ENCODE results near the gene IL23R. TPM values are rescaled to one million over a fixed set of nuclear protein-coding genes. Genes with fewer than 3 reads are reported as not detected.

The IL23R gene
- total and polyA plus RNA-seq, 4 donors: 0.08 to 0.09 TPM; not detected in 2

GRCh38 chr1:67170751-67171573, 4.7 kb downstream of the IL23R start:
- DNase-seq (ENCODE audit: low spot score): no peak
- TF ChIP-seq ATF3 (IDR thresholded peaks at IDR 0.05) (no peak), FOXA1 (IDR thresholded peaks at IDR 0.05) (no peak)
- H3K9me3 ChIP-seq (ENCODE audit: control insufficient read depth in 4 of 4, low read length in 3 of 4): no peaks in the 10 kb centered on the region
- H3K4me1 ChIP-seq (ENCODE audit: control insufficient read depth in 4 of 4, insufficient read depth in 4 of 4, low read length in 3 of 4): peaks cover 0 to 23% (median 13%) of the 10 kb centered on the region in 4 donors
- no peaks in the 10 kb centered on the region for H3K27me3 ChIP-seq (ENCODE audit: control insufficient read depth in 4 of 4, insufficient read depth in 4 of 4, low read length in 3 of 4)
- 73% methylated on average over 2 of the region's 2 CpGs for WGBS
- H3K27ac ChIP-seq (ENCODE audit: low read depth in 1 of 2, low read length in 2 of 2): no peak overlapping the region
- H3K4me3 ChIP-seq (ENCODE audit: low read depth in 1 of 3, low read length in 3 of 3): no peak overlapping the region
- H3K9ac ChIP-seq (ENCODE audit: low read depth in 1 of 2, low read length in 2 of 2): no peak overlapping the region
- no peaks in the 10 kb centered on the region for H3K36me3 ChIP-seq (ENCODE audit: control insufficient read depth in 4 of 4, insufficient read depth in 3 of 4, low read depth in 1 of 4, low read length in 3 of 4)

- H3K4me3 ChIP-seq (ENCODE audit: low read depth in 1 of 3, low read length in 3 of 3): no peak overlapping the region
- 94% methylated on average over 2 of the region's 2 CpGs for WGBS
- H3K27me3 ChIP-seq (ENCODE audit: control insufficient read depth in 4 of 4, insufficient read depth in 4 of 4, low read length in 3 of 4): no peaks in the 10 kb centered on the region
- DNase-seq (ENCODE audit: low spot score): no peak
- H3K9me3 ChIP-seq (ENCODE audit: control insufficient read depth in 4 of 4, low read length in 3 of 4): no peaks in the 10 kb centered on the region
- no peaks in the 10 kb centered on the region for H3K36me3 ChIP-seq (ENCODE audit: control insufficient read depth in 4 of 4, insufficient read depth in 3 of 4, low read depth in 1 of 4, low read length in 3 of 4)
- TF ChIP-seq TAF1 (conservative IDR thresholded peaks at IDR 0.05) (no peak), REST (IDR thresholded peaks at IDR 0.05) (no peak), HNF4A (conservative IDR thresholded peaks at IDR 0.05) (peak in 1 of 2 donors; percentile 28), ZBTB33 (IDR thresholded peaks at IDR 0.05) (no peak)
- peaks cover 0 to 23% (median 13%) of the 10 kb centered on the region in 4 donors for H3K4me1 ChIP-seq (ENCODE audit: control insufficient read depth in 4 of 4, insufficient read depth in 4 of 4, low read length in 3 of 4)
- H3K9ac ChIP-seq (ENCODE audit: low read depth in 1 of 2, low read length in 2 of 2): no peak overlapping the region
- no peak overlapping the region for H3K27ac ChIP-seq (ENCODE audit: low read depth in 1 of 2, low read length in 2 of 2)
These were observed 5.3 kb downstream of the IL23R start for GRCh38 chr1:67171574-67171955.

GRCh38 chr1:67171978-67172377, 5.7 kb downstream of the IL23R start:
- DNase-seq (ENCODE audit: low spot score): no peak
- peaks cover 0 to 23% (median 13%) of the 10 kb centered on the region in 4 donors for H3K4me1 ChIP-seq (ENCODE audit: control insufficient read depth in 4 of 4, insufficient read depth in 4 of 4, low read length in 3 of 4)
- H3K36me3 ChIP-seq (ENCODE audit: control insufficient read depth in 4 of 4, insufficient read depth in 3 of 4, low read depth in 1 of 4, low read length in 3 of 4): no peaks in the 10 kb centered on the region
- H3K27me3 ChIP-seq (ENCODE audit: control insufficient read depth in 4 of 4, insufficient read depth in 4 of 4, low read length in 3 of 4): no peaks in the 10 kb centered on the region
- H3K4me3 ChIP-seq (ENCODE audit: low read depth in 1 of 3, low read length in 3 of 3): no peak overlapping the region
- no peaks in the 10 kb centered on the region for H3K9me3 ChIP-seq (ENCODE audit: control insufficient read depth in 4 of 4, low read length in 3 of 4)
- WGBS: 52% methylated on average over 1 of the region's 1 CpG
- no peak overlapping the region for H3K27ac ChIP-seq (ENCODE audit: low read depth in 1 of 2, low read length in 2 of 2)
- TF ChIP-seq RXRA (IDR thresholded peaks at IDR 0.05): no peak
- TF ChIP-seq YY1 (IDR thresholded peaks at IDR 0.05): no peak
- TF ChIP-seq SP1 (IDR thresholded peaks at IDR 0.05): no peak
- TF ChIP-seq NR2F2 (IDR thresholded peaks at IDR 0.05): no peak
- H3K9ac ChIP-seq (ENCODE audit: low read depth in 1 of 2, low read length in 2 of 2): no peak overlapping the region

Measured in liver (tissue), 9 donors.